Hepatocyte (in vitro differentiated cells): ENCODE measurements around the gene PRMT9. TPM values are rescaled to one million over a fixed set of nuclear protein-coding genes. Genes with fewer than 3 reads are reported as not detected.

ENCODE experiments used
- DNase-seq: peaks from one replicate; pipeline ENCODE4 v3.0.0-alpha.2; 2016; ENCODE audit warnings: low spot score
- H2AFZ ChIP-seq: fragments of 200-600 bp; sonication (generic); 2 replicates; pipeline ENCODE4 v1.6.0; 2016; ENCODE audit warnings: antibody characterized with exemption, mild to moderate bottlenecking
- H3K27ac ChIP-seq: fragments of 200-600 bp; sonication (generic); 2 replicates; pipeline ENCODE4 v1.5.1; 2016; ENCODE audit warnings: mild to moderate bottlenecking
- H3K27me3 ChIP-seq: fragments of 200-600 bp; sonication (generic); 2 replicates; pipeline ENCODE4 v1.6.1; 2016
- H3K36me3 ChIP-seq: fragments of 200-600 bp; sonication (generic); replicated peaks from 2 replicates; pipeline ENCODE4 v1.5.1; 2016; ENCODE audit warnings: low read depth; ENCODE audit not compliant: insufficient read depth
- H3K4me1 ChIP-seq: fragments of 200-600 bp; sonication (generic); 2 replicates; pipeline ENCODE4 v1.5.1; 2016; ENCODE audit warnings: mild to moderate bottlenecking, moderate library complexity; ENCODE audit not compliant: insufficient read depth
- H3K4me2 ChIP-seq: fragments of 200-600 bp; sonication (generic); 2 replicates; pipeline ENCODE4 v1.6.0; 2016
- H3K4me3 ChIP-seq: fragments of 200-600 bp; sonication (generic); 2 replicates; pipeline ENCODE4 v1.5.1; 2016; ENCODE audit warnings: mild to moderate bottlenecking
- H3K79me2 ChIP-seq: fragments of 200-600 bp; sonication (generic); 2 replicates; pipeline ENCODE4 v1.6.0; 2017; ENCODE audit warnings: mild to moderate bottlenecking
- H3K9me2 ChIP-seq: fragments of 200-600 bp; sonication (generic); replicated peaks from 2 replicates; pipeline ENCODE4 v1.6.0; 2017; ENCODE audit warnings: mild to moderate bottlenecking; ENCODE audit not compliant: insufficient read depth
- H3K9me3 ChIP-seq: fragments of 200-600 bp; sonication (generic); 2 replicates; pipeline ENCODE4 v1.5.1; 2016; ENCODE audit warnings: low read depth, mild to moderate bottlenecking
- H4K20me1 ChIP-seq: fragments of 200-600 bp; sonication (generic); 2 replicates; pipeline ENCODE4 v1.6.0; 2016; ENCODE audit warnings: mild to moderate bottlenecking; ENCODE audit not compliant: insufficient read depth, poor library complexity, severe bottlenecking
- CTCF ChIP-seq: fragments of 200-600 bp; sonication (generic); IDR thresholded peaks from 2 replicates; pipeline ENCODE4 v1.5.1; 2016; ENCODE audit warnings: antibody characterized with exemption, mild to moderate bottlenecking; ENCODE audit not compliant: poor library complexity
- EZH2 ChIP-seq: fragments of 200-600 bp; sonication (generic); IDR thresholded peaks from 2 replicates; pipeline ENCODE4 v1.6.1; 2016; ENCODE audit warnings: antibody characterized with exemption, mild to moderate bottlenecking, borderline replicate concordance
- EZH2phosphoT487 ChIP-seq: fragments of 200-600 bp; sonication (generic); IDR thresholded peaks from one replicate; pipeline ENCODE4 v1.6.1; 2018; ENCODE audit warnings: antibody characterized with exemption, mild to moderate bottlenecking, low read depth, moderate library complexity; ENCODE audit not compliant: unreplicated experiment, severe bottlenecking
- WGBS: methylation state at CpG from one replicate; pipeline ENCODE4 v1.1.6; 2016; ENCODE audit warnings: low lambda C conversion rate; ENCODE audit errors: missing lambda C conversion rate; 5-methylcytosine and 5-hydroxymethylcytosine counted together
- polyA plus RNA-seq: library from polyadenylated mRNA; unstranded; fragments of >200 nt; fragmentation: Nextera tagmentation; extraction: Ambion mirVana; gene quantifications from 2 replicates; pipeline ENCODE4 v1.2.1, GENCODE V29; 2016
- total RNA-seq: library from RNA; depleted of rRNA; stranded (reverse); fragments of >200 nt; gene quantifications from 2 replicates; pipeline ENCODE4 v1.2.3, GENCODE V29; 2014

Gene PRMT9
- total and polyA plus RNA-seq, 2 experiments from 2014 or later = 6.2 to 16.3 TPM

- no peak for DNase-seq
- Histone ChIP-seq H2AFZ (no peak overlapping the region), H3K4me1 (peaks cover 10% of the 10 kb centered on the region), H3K9me3 (no peaks in the 10 kb centered on the region), H3K36me3 (no peaks in the 10 kb centered on the region), H3K4me3 (no peak overlapping the region), H3K9me2 (no peaks in the 10 kb centered on the region), H3K4me2 (no peak overlapping the region), H3K27ac (no peak overlapping the region), H4K20me1 (no peaks in the 10 kb centered on the region), H3K27me3 (no peaks in the 10 kb centered on the region), H3K79me2 (peaks cover 25% of the 10 kb centered on the region)
- 84% methylated on average over 6 of the region's 6 CpGs for WGBS
- TF ChIP-seq CTCF (no peak), EZH2 (no peak), EZH2phosphoT487 (no peak)
These were observed 58.2 kb downstream of the PRMT9 start for GRCh38 chr4:147625733-147626132.

GRCh38 chr4:147620315-147620714 is 63.6 kb downstream of the PRMT9 start:
- Histone ChIP-seq H3K4me1 (peaks cover 22% of the 10 kb centered on the region), H3K4me3 (no peak overlapping the region), H3K27ac (no peak overlapping the region), H3K27me3 (no peaks in the 10 kb centered on the region), H3K36me3 (no peaks in the 10 kb centered on the region), H3K9me2 (no peaks in the 10 kb centered on the region), H4K20me1 (peaks cover 5% of the 10 kb centered on the region), H3K9me3 (no peaks in the 10 kb centered on the region), H3K4me2 (peak overlapping the region; percentile 65), H2AFZ (no peak overlapping the region), H3K79me2 (peaks cover 54% of the 10 kb centered on the region)
- no peak for DNase-seq
- 62% methylated on average over 2 of the region's 2 CpGs for WGBS
- no peak for TF ChIP-seq EZH2phosphoT487
- no peak for TF ChIP-seq EZH2
- TF ChIP-seq CTCF = no peak

- Histone ChIP-seq H3K27me3 (no peaks in the 10 kb centered on the region), H4K20me1 (peaks cover 5% of the 10 kb centered on the region), H3K79me2 (peaks cover 52% of the 10 kb centered on the region), H3K4me3 (peak overlapping the region; percentile 43), H3K9me2 (no peaks in the 10 kb centered on the region), H2AFZ (peak overlapping the region; percentile 71), H3K27ac (peak overlapping the region; percentile 92), H3K4me2 (peak overlapping the region; percentile 85), H3K36me3 (no peaks in the 10 kb centered on the region), H3K9me3 (no peaks in the 10 kb centered on the region), H3K4me1 (peaks cover 22% of the 10 kb centered on the region)
- no peak for TF ChIP-seq EZH2
- 8% methylated on average over 17 of the region's 17 CpGs for WGBS
- no peak for DNase-seq
These were observed 65.9 kb downstream of the PRMT9 start for GRCh38 chr4:147617841-147618691.

- TF ChIP-seq EZH2 (no peak), EZH2phosphoT487 (no peak), CTCF (no peak)
- WGBS = 1% methylated on average over 36 of the region's 37 CpGs
- Histone ChIP-seq H3K4me2 (peak within 1 kb of the TSS; percentile 85), H3K36me3 (no peaks in the 10 kb centered on the region), H3K79me2 (peaks cover 45% of the 10 kb centered on the region), H3K9me2 (no peaks in the 10 kb centered on the region), H2AFZ (peak within 1 kb of the TSS; percentile 71), H4K20me1 (peaks cover 5% of the 10 kb centered on the region), H3K9me3 (no peaks in the 10 kb centered on the region), H3K27ac (peak within 1 kb of the TSS; percentile 92), H3K4me1 (peaks cover 22% of the 10 kb centered on the region), H3K4me3 (peak within 1 kb of the TSS; percentile 43), H3K27me3 (no peaks in the 10 kb centered on the region)
- DNase-seq = peak; percentile 97
These were observed 66.7 kb downstream of the PRMT9 start, which contains the start of gene TMEM184C for GRCh38 chr4:147617173-147617840. Gene TMEM184C, plus strand, starts transcription at chr4:147617397. Its CDS starts 560 bp downstream, at chr4:147617957.
